Omental fat pad (tissue), 4 donors: Measurements from ENCODE around the gene NPTX1. TPM values are rescaled to one million over a fixed set of nuclear protein-coding genes. Genes with fewer than 3 reads are reported as not detected.

Experiments used
- ATAC-seq: fragments of 150-250 bp; one replicate; pipeline ENCODE4 v1.9.1; 2016; ENCODE audit warnings: mild to moderate bottlenecking, moderate library complexity; ENCODE audit not compliant: low FRiP score
- DNase-seq: peaks from one replicate; pipeline ENCODE4 v3.0.0-alpha.2; 2019; ENCODE audit warnings: low spot score
- CTCF ChIP-seq, 3 donors: fragments of 450-650 bp; IDR thresholded peaks; one replicate each; pipeline ENCODE4 v1.5.1; 2016 to 2017; ENCODE audit warnings: antibody characterized with exemption in 3 of 3, mild to moderate bottlenecking in 3 of 3, moderate library complexity in 2 of 3
- total RNA-seq, 4 donors: library from RNA; depleted of rRNA; stranded (reverse); fragments of >200 nt; gene quantifications; one replicate each; pipeline ENCODE4 v1.1.0, GENCODE V29; 2016

Gene NPTX1
- total RNA-seq, 4 donors from 2014 or later = 0.16 to 0.96 (median 0.19) TPM; not detected in 1

- no peak for ATAC-seq
- no peak for TF ChIP-seq CTCF (IDR thresholded peaks at IDR 0.05)
- DNase-seq = no peak
Observed at GRCh38 chr17:80486692-80487091, 10.3 kb upstream of the NPTX1 start.

GRCh38 chr17:80485846-80486245 lies 9.4 kb upstream of the NPTX1 start:
- no peak for ATAC-seq
- no peak for DNase-seq
- no peak for TF ChIP-seq CTCF (IDR thresholded peaks at IDR 0.05)

- no peak for ATAC-seq
- TF ChIP-seq CTCF (IDR thresholded peaks at IDR 0.05) = no peak
Observed at GRCh38 chr17:80482555-80483308, 6.3 kb upstream of the NPTX1 start.

GRCh38 chr17:80482058-80482318 lies 5.6 kb upstream of the NPTX1 start:
- DNase-seq (no peak), ATAC-seq (no peak)
- TF ChIP-seq CTCF (IDR thresholded peaks at IDR 0.05) = no peak

More at GRCh38 chr17:80482555-80483308, 6.3 kb upstream of the NPTX1 start:
- DNase-seq = no peak

- DNase-seq (no peak), ATAC-seq (no peak)
- TF ChIP-seq CTCF (IDR thresholded peaks at IDR 0.05) = no peak
Observed at GRCh38 chr17:80481284-80482057, 5.1 kb upstream of the NPTX1 start.

GRCh38 chr17:80480248-80480647 lies 3.8 kb upstream of the NPTX1 start:
- DNase-seq (no peak), ATAC-seq (no peak)
- TF ChIP-seq CTCF (IDR thresholded peaks at IDR 0.05) = no peak

GRCh38 chr17:80479246-80479566 lies 2.8 kb upstream of the NPTX1 start:
- no peak for TF ChIP-seq CTCF (IDR thresholded peaks at IDR 0.05)
- DNase-seq = no peak
- ATAC-seq = no peak
